ENCODE data around the gene TCP11L2. TPM values are rescaled to one million over a fixed set of nuclear protein-coding genes. Genes with fewer than 3 reads are reported as not detected.
A peak's percentile ranks its signal among the peaks of the same experiment; 100 is the strongest.

TCP11L2 gene
- total and polyA plus RNA-seq, 2 of the 4 experiments (the other 2 are of a cell fraction) = 7.3 to 32.8 TPM

GRCh38 chr12:106310687-106311086 lies 8.2 kb downstream of the TCP11L2 start:
- Histone ChIP-seq H2AK5ac (ENCODE audit: low read depth, low read length) (peak overlapping the region; percentile 77; the same call in 1 of the 2 replicates), H4K8ac (ENCODE audit: low read depth in 2 of 2, low read length in 2 of 2) (no peak overlapping the region; a peak in 1 of 4 replicates), H3K4me3 (ENCODE audit: insufficient read depth, low read depth, low read length) (no peak overlapping the region), H3K4me1 (ENCODE audit: control insufficient read depth, insufficient read depth, low read length) (peaks cover 11% of the 10 kb centered on the region), H4K5ac (ENCODE audit: low read depth, low read length) (no peak overlapping the region), H3K27me3 (ENCODE audit: control insufficient read depth, insufficient read depth, low read length) (no peaks in the 10 kb centered on the region), H3K18ac (ENCODE audit: low read depth, low read length) (no peak overlapping the region), H3K9me1 (ENCODE audit: insufficient read depth, low read length) (peaks cover 21% of the 10 kb centered on the region), H3K9ac (ENCODE audit: low read depth, low read length) (no peak overlapping the region), H2AK9ac (replicated peaks; ENCODE audit: low read depth, low read length, poor library complexity) (no peak overlapping the region), H4K91ac (ENCODE audit: insufficient read depth, low read depth, low read length) (peak overlapping the region; percentile 96; the same call in 1 of the 2 replicates), H3K4ac (ENCODE audit: low read depth, low read length) (peak overlapping the region; percentile 40; the same call in 1 of the 2 replicates), H3K9me3 (ENCODE audit: control insufficient read depth, insufficient read depth, low read length) (no peaks in the 10 kb centered on the region), H3K14ac (replicated peaks; ENCODE audit: low read depth, low read length) (no peak overlapping the region), H2BK20ac (ENCODE audit: low read depth, low read length) (peak overlapping the region; percentile 96; the same call in 1 of the 2 replicates), H2BK15ac (ENCODE audit: low read depth, low read length) (peak overlapping the region; percentile 96; the same call in 2 of the 3 replicates), H4K20me1 (ENCODE audit: insufficient read depth, low read length) (no peaks in the 10 kb centered on the region), H2AFZ (replicated peaks; ENCODE audit: low read length, poor library complexity) (no peak overlapping the region), H3K79me1 (ENCODE audit: low read depth in 1 of 2, low read length in 2 of 2) (peaks cover 5 to 14% of the 10 kb centered on the region in 2 experiments; a peak in 2 of 4 replicates), H2BK5ac (ENCODE audit: low read depth, low read length, poor library complexity, severe bottlenecking) (no peak overlapping the region), H3K27ac (ENCODE audit: insufficient read depth, low read length) (no peak overlapping the region), H3K23ac (ENCODE audit: low read depth, low read length) (no peak overlapping the region), H3K36me3 (ENCODE audit: control insufficient read depth, insufficient read depth, low read length) (peaks cover 2% of the 10 kb centered on the region), H3K56ac (ENCODE audit: extremely low read depth, insufficient read depth, low read length) (no peak overlapping the region), H3K4me2 (ENCODE audit: low read depth, low read length) (no peak overlapping the region), H2BK120ac (ENCODE audit: low read depth, low read length) (peak overlapping the region; percentile 97)
- no CpG with 5 or more reads among the region's 5 CpGs for WGBS, 2 experiments (ENCODE audit: extremely low coverage in 2 of 2, insufficient read length in 1 of 2)
- no peak for TF ChIP-seq RCOR1 (IDR thresholded peaks at IDR 0.05; ENCODE audit: insufficient replicate concordance, low read length)
- TF ChIP-seq CEBPB (IDR thresholded peaks at IDR 0.05; ENCODE audit: low read depth, low read length) = no peak
- TF ChIP-seq MAZ (IDR thresholded peaks at IDR 0.05; ENCODE audit: borderline replicate concordance, low read depth, low read length) = no peak
- TF ChIP-seq RAD21 (IDR thresholded peaks at IDR 0.05; ENCODE audit: low read length) = no peak
- TF ChIP-seq MAFK (IDR thresholded peaks at IDR 0.05; ENCODE audit: low read depth, low read length) = no peak
- no peak for TF ChIP-seq RFX5 (IDR thresholded peaks at IDR 0.05; ENCODE audit: low read depth, low read length)
- TF ChIP-seq, protein P1, sequence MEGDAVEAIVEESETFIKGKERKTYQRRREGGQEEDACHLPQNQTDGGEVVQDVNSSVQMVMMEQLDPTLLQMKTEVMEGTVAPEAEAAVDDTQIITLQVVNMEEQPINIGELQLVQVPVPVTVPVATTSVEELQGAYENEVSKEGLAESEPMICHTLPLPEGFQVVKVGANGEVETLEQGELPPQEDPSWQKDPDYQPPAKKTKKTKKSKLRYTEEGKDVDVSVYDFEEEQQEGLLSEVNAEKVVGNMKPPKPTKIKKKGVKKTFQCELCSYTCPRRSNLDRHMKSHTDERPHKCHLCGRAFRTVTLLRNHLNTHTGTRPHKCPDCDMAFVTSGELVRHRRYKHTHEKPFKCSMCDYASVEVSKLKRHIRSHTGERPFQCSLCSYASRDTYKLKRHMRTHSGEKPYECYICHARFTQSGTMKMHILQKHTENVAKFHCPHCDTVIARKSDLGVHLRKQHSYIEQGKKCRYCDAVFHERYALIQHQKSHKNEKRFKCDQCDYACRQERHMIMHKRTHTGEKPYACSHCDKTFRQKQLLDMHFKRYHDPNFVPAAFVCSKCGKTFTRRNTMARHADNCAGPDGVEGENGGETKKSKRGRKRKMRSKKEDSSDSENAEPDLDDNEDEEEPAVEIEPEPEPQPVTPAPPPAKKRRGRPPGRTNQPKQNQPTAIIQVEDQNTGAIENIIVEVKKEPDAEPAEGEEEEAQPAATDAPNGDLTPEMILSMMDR (conservative IDR thresholded peaks at IDR 0.05; ENCODE audit: low read depth, low read length) = no peak
- TF ChIP-seq MXI1 (IDR thresholded peaks at IDR 0.05; ENCODE audit: borderline replicate concordance, low read depth, low read length) = no peak
- TF ChIP-seq, protein P2, sequence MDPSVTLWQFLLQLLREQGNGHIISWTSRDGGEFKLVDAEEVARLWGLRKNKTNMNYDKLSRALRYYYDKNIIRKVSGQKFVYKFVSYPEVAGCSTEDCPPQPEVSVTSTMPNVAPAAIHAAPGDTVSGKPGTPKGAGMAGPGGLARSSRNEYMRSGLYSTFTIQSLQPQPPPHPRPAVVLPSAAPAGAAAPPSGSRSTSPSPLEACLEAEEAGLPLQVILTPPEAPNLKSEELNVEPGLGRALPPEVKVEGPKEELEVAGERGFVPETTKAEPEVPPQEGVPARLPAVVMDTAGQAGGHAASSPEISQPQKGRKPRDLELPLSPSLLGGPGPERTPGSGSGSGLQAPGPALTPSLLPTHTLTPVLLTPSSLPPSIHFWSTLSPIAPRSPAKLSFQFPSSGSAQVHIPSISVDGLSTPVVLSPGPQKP (IDR thresholded peaks at IDR 0.05; ENCODE audit: borderline replicate concordance, low read depth, low read length) = no peak
- no peak for TF ChIP-seq CHD1 (IDR thresholded peaks at IDR 0.05; ENCODE audit: low read depth, low read length)
- no peak for TF ChIP-seq POLR2A (IDR thresholded peaks at IDR 0.05; ENCODE audit: low read depth, low read length)
- no peak for TF ChIP-seq BHLHE40 (IDR thresholded peaks at IDR 0.05; ENCODE audit: low read depth, low read length)
- TF ChIP-seq, protein P3, sequence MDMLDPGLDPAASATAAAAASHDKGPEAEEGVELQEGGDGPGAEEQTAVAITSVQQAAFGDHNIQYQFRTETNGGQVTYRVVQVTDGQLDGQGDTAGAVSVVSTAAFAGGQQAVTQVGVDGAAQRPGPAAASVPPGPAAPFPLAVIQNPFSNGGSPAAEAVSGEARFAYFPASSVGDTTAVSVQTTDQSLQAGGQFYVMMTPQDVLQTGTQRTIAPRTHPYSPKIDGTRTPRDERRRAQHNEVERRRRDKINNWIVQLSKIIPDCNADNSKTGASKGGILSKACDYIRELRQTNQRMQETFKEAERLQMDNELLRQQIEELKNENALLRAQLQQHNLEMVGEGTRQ (IDR thresholded peaks at IDR 0.05; ENCODE audit: low read depth, low read length) = no peak
- TF ChIP-seq SMC3 (IDR thresholded peaks at IDR 0.05; ENCODE audit: low read depth, low read length) = no peak
- no peak for TF ChIP-seq NFE2L2 (IDR thresholded peaks at IDR 0.05; ENCODE audit: low read depth, low read length)
- no peak for TF ChIP-seq FOS (IDR thresholded peaks at IDR 0.05; ENCODE audit: low read depth, low read length)
- DNase-seq (no peak), ATAC-seq (ENCODE audit: low read depth) (no peak)
- dilution Hi-C loops (cut with HindIII; ENCODE audit: low sequenced_read_pairs, unreplicated experiment) = no loop called here
- ChIA-PET POLR2A (ENCODE audit: unreplicated experiment) (no interaction called here), CTCF (no interaction called here)
- in situ Hi-C loops (cut with MboI; ENCODE audit: low sequenced_read_pairs) = no loop called here
- intact Hi-C loops (cut with micrococcal nuclease) = no loop called here
- BruUV-seq (replicated peaks) = no TSS peak

Measured in IMR-90 (cell line).